Type B pancreatic cell (in vitro differentiated cells): ENCODE results near the gene SLC38A3. TPM values are rescaled to one million over a fixed set of nuclear protein-coding genes. Genes with fewer than 3 reads are reported as not detected.

Experiments used
- DNase-seq: peaks from one replicate; pipeline ENCODE4 v3.0.0; 2021; ENCODE audit warnings: mixed read lengths; ENCODE audit not compliant: unreplicated experiment; ENCODE audit errors: extremely low spot score
- H3K27ac Mint-ChIP-seq: 2 replicates; pipeline ENCODE4 v1.8.0; 2021; ENCODE audit warnings: mild to moderate bottlenecking, mixed read lengths
- H3K27me3 Mint-ChIP-seq: 2 replicates; pipeline ENCODE4 v1.8.0; 2021; ENCODE audit warnings: mixed read lengths
- H3K36me3 Mint-ChIP-seq: 2 replicates; pipeline ENCODE4 v1.8.0; 2021; ENCODE audit warnings: mixed read lengths
- H3K4me1 Mint-ChIP-seq: one replicate; pipeline ENCODE4 v1.8.0; 2021; ENCODE audit warnings: mixed read lengths; ENCODE audit not compliant: unreplicated experiment
- H3K4me3 Mint-ChIP-seq: 2 replicates; pipeline ENCODE4 v1.8.0; 2021; ENCODE audit warnings: mild to moderate bottlenecking, mixed read lengths
- H3K9me3 Mint-ChIP-seq: 2 replicates; pipeline ENCODE4 v1.8.0; 2021; ENCODE audit warnings: mixed read lengths
- total RNA-seq: library from RNA; stranded (reverse); gene quantifications from 2 replicates; pipeline ENCODE4 v1.2.1, GENCODE V29; 2021; ENCODE audit warnings: low replicate concordance
- TF ChIP-seq, protein P1 (sequence below): fragments of 200-600 bp; sonication (generic); conservative IDR thresholded peaks from 2 replicates; pipeline ENCODE4 v1.5.0; 2021; ENCODE audit warnings: antibody characterized with exemption, mild to moderate bottlenecking

Gene SLC38A3
- total RNA-seq, 1 donor from 2014 or later: 6.0 TPM

DNA sequence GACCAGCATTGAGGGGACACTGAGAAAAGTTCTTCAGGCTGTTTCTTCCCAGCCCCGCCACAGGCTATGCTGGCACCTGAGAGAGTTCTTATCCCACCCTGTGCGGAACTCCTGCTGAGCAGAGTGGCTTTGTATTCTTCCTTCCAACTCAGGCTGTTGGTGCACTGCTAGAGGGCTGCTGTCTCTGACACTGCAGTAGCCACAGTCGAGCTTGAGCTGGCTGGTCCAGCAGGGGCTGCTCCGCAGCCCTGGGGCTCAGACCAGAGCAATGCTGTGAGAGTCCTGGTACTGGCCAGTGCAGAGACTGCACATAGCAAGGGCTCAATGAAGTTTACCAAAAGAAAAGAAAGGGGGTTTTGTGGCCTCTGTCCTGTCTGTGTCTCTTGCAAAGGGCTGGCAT is 34.6 kb downstream of the SLC38A3 start:
- H3K4me1 Mint-ChIP-seq: peaks cover 41% of the 10 kb centered on the region
- H3K4me3 Mint-ChIP-seq: peak overlapping the region; percentile 99
- H3K27me3 Mint-ChIP-seq: no peaks in the 10 kb centered on the region
- H3K27ac Mint-ChIP-seq: peak overlapping the region; percentile 54
- peaks cover 4% of the 10 kb centered on the region for H3K36me3 Mint-ChIP-seq
- no peak for DNase-seq
- TF ChIP-seq, protein P1, sequence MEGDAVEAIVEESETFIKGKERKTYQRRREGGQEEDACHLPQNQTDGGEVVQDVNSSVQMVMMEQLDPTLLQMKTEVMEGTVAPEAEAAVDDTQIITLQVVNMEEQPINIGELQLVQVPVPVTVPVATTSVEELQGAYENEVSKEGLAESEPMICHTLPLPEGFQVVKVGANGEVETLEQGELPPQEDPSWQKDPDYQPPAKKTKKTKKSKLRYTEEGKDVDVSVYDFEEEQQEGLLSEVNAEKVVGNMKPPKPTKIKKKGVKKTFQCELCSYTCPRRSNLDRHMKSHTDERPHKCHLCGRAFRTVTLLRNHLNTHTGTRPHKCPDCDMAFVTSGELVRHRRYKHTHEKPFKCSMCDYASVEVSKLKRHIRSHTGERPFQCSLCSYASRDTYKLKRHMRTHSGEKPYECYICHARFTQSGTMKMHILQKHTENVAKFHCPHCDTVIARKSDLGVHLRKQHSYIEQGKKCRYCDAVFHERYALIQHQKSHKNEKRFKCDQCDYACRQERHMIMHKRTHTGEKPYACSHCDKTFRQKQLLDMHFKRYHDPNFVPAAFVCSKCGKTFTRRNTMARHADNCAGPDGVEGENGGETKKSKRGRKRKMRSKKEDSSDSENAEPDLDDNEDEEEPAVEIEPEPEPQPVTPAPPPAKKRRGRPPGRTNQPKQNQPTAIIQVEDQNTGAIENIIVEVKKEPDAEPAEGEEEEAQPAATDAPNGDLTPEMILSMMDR: no peak
- no peaks in the 10 kb centered on the region for H3K9me3 Mint-ChIP-seq

DNA sequence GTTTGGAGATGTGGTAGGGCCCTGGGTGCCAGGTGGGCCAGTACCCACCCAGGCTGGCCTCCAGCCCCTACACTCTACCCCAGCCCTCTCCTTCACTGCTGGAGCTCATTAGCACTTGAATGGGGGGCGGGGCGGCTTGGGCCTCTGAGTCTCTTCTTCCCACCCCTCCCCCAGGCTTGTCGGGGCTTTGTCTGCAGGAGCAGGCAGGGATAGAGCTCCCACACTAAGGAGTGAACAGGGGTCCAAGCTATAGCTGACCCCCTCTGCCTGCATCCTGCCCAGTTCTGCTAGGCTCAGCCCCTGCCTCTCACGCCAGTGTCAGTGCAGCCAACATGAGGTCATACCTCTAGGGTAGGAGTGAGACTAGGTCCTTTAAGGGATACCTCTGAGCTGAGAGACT is 36.1 kb downstream of the SLC38A3 start:
- Mint-ChIP-seq H3K9me3 (no peaks in the 10 kb centered on the region), H3K36me3 (peaks cover 4% of the 10 kb centered on the region), H3K4me1 (peaks cover 43% of the 10 kb centered on the region), H3K27ac (peak overlapping the region; percentile 86), H3K4me3 (peak overlapping the region; percentile 72), H3K27me3 (no peaks in the 10 kb centered on the region)
- no peak for DNase-seq
- TF ChIP-seq, protein P1: no peak

DNA sequence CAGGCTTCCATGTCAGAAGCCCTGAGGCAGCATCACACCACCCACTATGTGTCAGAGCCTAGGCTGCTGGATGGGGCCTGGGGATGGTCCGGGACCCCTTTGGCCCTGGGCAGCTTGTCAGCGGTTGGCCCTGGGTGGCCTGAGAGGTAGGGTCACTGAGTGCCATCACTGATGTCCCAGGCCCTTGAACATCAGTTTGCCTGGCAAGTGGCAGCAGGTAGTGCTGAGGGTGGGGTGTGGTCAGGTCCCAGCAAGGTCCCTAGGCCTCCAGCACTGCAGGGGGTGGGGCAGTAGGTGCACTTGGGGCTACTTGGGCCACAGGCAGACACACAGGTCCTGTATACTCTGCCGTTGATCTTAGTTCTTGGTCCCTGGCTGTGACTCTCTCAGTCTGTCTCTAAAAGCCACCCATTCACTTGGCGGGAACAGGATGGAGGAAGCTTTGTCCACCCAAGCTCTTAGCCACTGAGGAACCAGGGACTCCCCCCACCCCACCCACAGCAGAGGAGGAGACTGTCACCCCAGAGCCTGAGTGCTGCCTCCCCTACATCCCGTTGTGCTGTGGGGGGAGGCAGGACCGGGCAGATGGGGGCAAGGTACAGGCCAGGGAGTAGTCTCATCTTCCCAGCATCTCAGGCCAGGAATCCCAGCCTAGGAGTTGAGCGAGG is 36.8 kb downstream of the SLC38A3 start:
- peaks cover 4% of the 10 kb centered on the region for H3K36me3 Mint-ChIP-seq

DNA sequence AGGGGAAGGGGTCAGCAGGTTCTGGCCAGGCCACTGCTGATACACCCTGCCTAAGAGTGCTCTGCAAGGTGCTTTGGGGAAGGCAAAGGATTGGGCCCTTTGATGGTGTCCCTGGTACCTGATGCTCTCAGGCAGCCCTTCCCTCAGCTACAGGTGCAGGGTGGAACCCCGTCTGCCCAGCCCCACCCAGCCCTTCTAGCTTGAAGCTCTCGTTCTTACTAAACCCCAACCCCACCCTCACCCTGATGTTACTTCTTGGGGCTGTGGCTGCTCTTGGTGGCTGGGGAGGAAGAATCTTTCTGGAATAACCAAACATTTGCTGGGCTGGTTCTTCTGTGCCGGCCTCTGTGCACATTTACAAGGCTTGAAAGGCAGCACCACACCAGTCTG is 37.3 kb downstream of the SLC38A3 start:
- Mint-ChIP-seq H3K27me3 (no peaks in the 10 kb centered on the region), H3K36me3 (peaks cover 4% of the 10 kb centered on the region), H3K27ac (peak overlapping the region; percentile 77), H3K4me1 (peaks cover 45% of the 10 kb centered on the region), H3K9me3 (no peaks in the 10 kb centered on the region), H3K4me3 (peak overlapping the region; percentile 41)
- no peak for DNase-seq
- TF ChIP-seq, protein P1: no peak

More for the DNA sequence above, 36.8 kb downstream of the SLC38A3 start:
- Mint-ChIP-seq H3K9me3 (no peaks in the 10 kb centered on the region), H3K27me3 (no peaks in the 10 kb centered on the region), H3K4me1 (peaks cover 45% of the 10 kb centered on the region), H3K27ac (peak overlapping the region; percentile 86), H3K4me3 (no peak overlapping the region)
- TF ChIP-seq, protein P1: no peak
- DNase-seq: no peak

DNA sequence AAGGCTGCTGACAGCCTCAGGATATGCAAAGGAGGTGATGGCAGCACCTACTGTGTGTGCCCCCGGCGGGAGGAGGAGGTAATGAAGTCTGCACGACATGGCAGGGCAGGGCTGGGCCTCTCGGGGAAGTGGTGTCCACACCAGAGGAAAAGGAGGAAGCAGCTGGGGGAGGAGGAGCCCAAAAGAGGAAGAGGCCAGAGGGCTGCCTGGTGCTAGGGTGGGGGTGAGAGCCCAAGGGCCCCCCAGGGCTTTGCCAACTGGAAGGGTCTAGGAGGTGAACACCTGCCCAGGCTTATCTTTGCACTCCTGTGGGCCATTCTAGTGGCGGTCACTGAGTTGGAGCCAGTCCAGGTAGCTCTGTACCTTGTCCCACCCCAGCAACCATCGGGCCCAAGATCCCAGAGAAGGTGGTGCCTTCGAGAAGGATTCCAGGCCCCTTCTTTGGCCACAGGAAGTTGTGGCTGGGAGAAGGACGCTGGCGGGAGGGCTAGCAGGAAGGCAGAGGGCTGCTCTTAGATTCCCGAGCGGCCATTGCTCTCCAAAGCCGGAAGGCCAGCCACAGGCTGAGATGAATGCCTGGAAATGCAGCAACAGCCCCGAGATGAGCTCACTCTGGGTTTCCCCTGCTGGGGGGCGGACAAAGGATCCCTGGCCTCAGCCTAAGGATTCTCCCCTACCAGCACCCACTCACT is 37.9 kb downstream of the SLC38A3 start:
- TF ChIP-seq, protein P1: no peak
- peak overlapping the region; percentile 41 for H3K4me3 Mint-ChIP-seq
- H3K27ac Mint-ChIP-seq: peak overlapping the region; percentile 77
- no peak for DNase-seq
- H3K27me3 Mint-ChIP-seq: no peaks in the 10 kb centered on the region
- H3K9me3 Mint-ChIP-seq: no peaks in the 10 kb centered on the region
- H3K36me3 Mint-ChIP-seq: peaks cover 4% of the 10 kb centered on the region
- peaks cover 41% of the 10 kb centered on the region for H3K4me1 Mint-ChIP-seq
